ENCODE data around the gene THBD. TPM values are rescaled to one million over a fixed set of nuclear protein-coding genes. Genes with fewer than 3 reads are reported as not detected.

The THBD gene
- total RNA-seq, 4 donors from 2014 or later = 40.6 to 205 (median 113) TPM

DNA sequence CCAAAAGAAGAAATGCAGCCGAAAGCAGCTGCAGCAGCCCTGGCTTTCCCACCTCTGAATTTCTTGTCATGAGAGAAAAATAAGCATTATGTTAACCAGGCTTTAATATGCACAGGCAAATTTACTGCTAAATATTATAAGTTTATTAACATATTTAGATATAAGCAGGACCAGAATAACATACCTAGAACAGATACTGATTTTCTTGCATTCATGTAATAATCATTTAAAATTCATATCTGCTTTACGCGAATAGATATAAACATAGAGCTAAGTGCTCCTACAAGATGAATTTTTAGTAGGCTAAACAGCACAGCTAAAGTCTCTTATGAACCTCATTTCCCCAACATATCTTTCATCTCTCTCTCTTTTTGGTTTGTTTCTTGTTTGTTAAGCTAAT lies 21.9 kb upstream of the THBD start:
- TF ChIP-seq, protein P1, sequence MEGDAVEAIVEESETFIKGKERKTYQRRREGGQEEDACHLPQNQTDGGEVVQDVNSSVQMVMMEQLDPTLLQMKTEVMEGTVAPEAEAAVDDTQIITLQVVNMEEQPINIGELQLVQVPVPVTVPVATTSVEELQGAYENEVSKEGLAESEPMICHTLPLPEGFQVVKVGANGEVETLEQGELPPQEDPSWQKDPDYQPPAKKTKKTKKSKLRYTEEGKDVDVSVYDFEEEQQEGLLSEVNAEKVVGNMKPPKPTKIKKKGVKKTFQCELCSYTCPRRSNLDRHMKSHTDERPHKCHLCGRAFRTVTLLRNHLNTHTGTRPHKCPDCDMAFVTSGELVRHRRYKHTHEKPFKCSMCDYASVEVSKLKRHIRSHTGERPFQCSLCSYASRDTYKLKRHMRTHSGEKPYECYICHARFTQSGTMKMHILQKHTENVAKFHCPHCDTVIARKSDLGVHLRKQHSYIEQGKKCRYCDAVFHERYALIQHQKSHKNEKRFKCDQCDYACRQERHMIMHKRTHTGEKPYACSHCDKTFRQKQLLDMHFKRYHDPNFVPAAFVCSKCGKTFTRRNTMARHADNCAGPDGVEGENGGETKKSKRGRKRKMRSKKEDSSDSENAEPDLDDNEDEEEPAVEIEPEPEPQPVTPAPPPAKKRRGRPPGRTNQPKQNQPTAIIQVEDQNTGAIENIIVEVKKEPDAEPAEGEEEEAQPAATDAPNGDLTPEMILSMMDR (IDR thresholded peaks at IDR 0.05) = no peak
- DNase-seq (ENCODE audit: low spot score) = no peak
- no peak for ATAC-seq (ENCODE audit: low FRiP score)

DNA sequence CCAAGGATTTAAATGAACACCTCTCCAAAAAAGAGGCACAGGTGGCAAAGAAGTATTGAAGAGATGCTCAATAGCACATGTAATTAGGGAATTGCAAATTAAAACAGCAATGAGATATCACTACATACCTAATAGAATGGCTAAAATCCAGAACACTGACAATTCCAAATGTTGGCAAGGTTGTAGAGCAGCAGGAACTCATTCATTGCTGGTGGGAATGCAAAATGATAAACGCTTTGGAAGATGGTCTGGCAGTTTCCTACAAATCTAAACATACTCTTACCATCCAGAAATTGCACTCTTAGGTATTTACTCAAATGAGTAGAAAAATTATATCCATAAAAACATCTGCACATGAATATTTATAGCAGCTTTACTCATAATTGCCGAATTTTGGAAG lies 19.6 kb upstream of the THBD start:
- no peak for ATAC-seq (ENCODE audit: low FRiP score)
- TF ChIP-seq, protein P1 (IDR thresholded peaks at IDR 0.05) = no peak
- no peak for DNase-seq (ENCODE audit: low spot score)

DNA sequence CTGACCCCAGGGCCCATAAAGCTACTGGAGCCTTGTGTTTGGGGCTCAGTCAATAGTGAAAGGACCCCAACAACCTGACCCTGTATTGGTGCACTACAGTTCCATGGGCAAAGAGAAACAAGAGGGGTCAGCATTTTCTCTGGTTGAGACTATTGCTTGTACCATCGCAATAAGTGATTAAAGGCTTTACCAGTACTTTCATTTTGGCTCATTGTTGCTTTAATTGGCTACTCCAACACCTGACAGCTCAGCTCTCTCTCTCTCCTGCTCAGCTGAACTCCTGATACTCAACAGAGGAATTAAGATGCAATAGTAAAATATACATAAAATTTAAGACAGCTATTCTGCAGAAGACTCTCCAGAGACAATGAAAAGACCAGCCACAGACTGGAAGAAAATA lies 18.8 kb upstream of the THBD start:
- DNase-seq (ENCODE audit: low spot score) = no peak
- TF ChIP-seq, protein P1 (IDR thresholded peaks at IDR 0.05) = no peak
- no peak for ATAC-seq (ENCODE audit: low FRiP score)

- ATAC-seq (ENCODE audit: low FRiP score) (no peak), DNase-seq (ENCODE audit: low spot score) (no peak)
- TF ChIP-seq, protein P1 (IDR thresholded peaks at IDR 0.05) = no peak
Measured at GRCh38 chr20:23066772-23067171, 17.3 kb upstream of the THBD start.

DNA sequence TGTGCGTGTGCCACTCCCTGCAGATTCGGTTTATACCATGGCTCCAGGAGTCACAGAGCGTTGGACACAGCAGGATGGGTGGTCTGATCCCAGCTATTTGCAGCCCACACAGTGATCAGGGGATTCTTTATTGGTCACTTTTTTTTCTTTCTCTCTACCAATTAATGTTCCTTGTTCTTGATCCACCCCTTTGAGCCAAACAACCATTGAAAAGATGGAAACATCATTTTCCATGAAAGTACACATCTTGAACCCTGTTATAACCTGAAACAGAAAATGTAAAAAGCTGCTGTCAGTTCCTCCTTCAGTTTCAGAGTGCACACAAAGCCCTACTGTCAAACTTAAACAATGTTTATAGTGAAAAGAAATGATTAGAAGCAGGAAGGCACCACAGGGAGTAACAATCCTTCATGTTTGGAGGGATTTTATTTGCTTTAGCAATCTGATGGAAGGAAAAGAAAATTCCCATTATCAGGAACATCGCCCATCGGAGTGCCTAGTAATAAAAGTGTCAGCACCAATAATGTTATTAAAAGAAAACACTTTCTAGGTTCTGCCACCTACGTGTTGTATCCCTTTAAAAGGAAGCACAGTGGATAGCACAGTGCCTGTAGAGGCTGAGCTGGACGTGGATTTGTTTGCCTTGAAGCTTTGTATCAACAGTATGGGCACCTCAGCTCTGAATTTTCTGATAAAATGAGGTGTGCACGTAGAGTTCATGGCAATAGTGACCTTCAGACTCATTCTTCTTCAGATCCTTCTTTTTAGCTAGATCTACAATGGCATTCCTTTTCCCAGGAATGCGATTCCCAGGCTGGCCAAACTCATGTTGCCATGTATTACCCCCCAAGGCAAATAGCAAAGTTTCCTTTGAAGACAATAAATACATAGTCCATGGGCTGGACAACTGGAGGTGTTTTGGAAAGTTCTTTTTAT lies 16.1 kb upstream of the THBD start:
- no peak for ATAC-seq (ENCODE audit: low FRiP score)
- TF ChIP-seq, protein P1 (IDR thresholded peaks at IDR 0.05) = no peak
- DNase-seq (ENCODE audit: low spot score) = no peak

GRCh38 chr20:23063581-23063980 lies 14.1 kb upstream of the THBD start:
- ATAC-seq (ENCODE audit: low FRiP score) = no peak
- DNase-seq (ENCODE audit: low spot score) = no peak
- TF ChIP-seq, protein P1 (IDR thresholded peaks at IDR 0.05) = no peak

DNA sequence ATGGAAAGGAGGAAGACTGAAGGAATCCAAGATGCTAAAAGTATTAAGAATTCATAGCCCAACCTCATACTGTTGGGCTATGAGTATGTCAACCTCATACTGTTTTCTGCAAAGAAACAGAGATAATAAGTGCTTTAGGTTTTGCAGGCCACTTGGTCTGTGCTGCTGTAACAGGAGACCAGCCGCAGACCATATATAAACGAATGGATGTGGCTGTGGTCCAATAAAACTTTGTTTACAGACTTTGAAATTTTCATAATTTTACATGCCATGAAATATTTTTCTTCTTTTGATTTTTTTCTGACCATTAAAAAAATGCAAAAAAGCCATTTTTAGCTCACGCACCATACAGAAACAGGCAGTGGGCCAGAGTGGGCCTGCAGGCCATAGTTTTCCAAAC lies 13.7 kb upstream of the THBD start:
- ATAC-seq (ENCODE audit: low FRiP score) (no peak), DNase-seq (ENCODE audit: low spot score) (no peak)
- TF ChIP-seq, protein P1 (IDR thresholded peaks at IDR 0.05) = no peak

All from omental fat pad (tissue), 4 donors.